Cardiac fibroblast (primary cell): ENCODE results near the gene MAN1A2.

ENCODE experiments used
- DNase-seq, 2 donors: peaks; one replicate each; pipeline versions ENCODE4 v3.0.0 to v3.0.0-alpha.2; 2010; ENCODE audit warnings: low read depth in 2 of 2
- H3K4me3 ChIP-seq, 2 donors: replicated peaks in 1 of 2; 1 replicate in 1 of 2; 2 replicates in 1 of 2; pipeline ENCODE4 v1.5.1; 2011; ENCODE audit warnings: low read depth in 2 of 2, low read length in 2 of 2, mild to moderate bottlenecking in 2 of 2, moderate library complexity in 1 of 2
- TF ChIP-seq, protein P1 (sequence below): IDR thresholded peaks from one replicate; pipeline ENCODE4 v1.5.1; 2011; ENCODE audit warnings: low read depth, mild to moderate bottlenecking, low read length, inconsistent platforms

The MAN1A2 gene

GRCh38 chr1:117573386-117574023 is 206.3 kb downstream of the MAN1A2 start:
- peak in 1 of 2 donors; percentile 1 for DNase-seq
- no peak overlapping the region for H3K4me3 ChIP-seq
- TF ChIP-seq, protein P1, sequence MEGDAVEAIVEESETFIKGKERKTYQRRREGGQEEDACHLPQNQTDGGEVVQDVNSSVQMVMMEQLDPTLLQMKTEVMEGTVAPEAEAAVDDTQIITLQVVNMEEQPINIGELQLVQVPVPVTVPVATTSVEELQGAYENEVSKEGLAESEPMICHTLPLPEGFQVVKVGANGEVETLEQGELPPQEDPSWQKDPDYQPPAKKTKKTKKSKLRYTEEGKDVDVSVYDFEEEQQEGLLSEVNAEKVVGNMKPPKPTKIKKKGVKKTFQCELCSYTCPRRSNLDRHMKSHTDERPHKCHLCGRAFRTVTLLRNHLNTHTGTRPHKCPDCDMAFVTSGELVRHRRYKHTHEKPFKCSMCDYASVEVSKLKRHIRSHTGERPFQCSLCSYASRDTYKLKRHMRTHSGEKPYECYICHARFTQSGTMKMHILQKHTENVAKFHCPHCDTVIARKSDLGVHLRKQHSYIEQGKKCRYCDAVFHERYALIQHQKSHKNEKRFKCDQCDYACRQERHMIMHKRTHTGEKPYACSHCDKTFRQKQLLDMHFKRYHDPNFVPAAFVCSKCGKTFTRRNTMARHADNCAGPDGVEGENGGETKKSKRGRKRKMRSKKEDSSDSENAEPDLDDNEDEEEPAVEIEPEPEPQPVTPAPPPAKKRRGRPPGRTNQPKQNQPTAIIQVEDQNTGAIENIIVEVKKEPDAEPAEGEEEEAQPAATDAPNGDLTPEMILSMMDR: no peak

GRCh38 chr1:117574161-117574835 is 207.0 kb downstream of the MAN1A2 start:
- H3K4me3 ChIP-seq: no peak overlapping the region
- TF ChIP-seq, protein P1: no peak
- DNase-seq: no peak

GRCh38 chr1:117575586-117576225 is 208.5 kb downstream of the MAN1A2 start:
- TF ChIP-seq, protein P1: no peak
- no peak overlapping the region for H3K4me3 ChIP-seq
- DNase-seq: no peak

DNA sequence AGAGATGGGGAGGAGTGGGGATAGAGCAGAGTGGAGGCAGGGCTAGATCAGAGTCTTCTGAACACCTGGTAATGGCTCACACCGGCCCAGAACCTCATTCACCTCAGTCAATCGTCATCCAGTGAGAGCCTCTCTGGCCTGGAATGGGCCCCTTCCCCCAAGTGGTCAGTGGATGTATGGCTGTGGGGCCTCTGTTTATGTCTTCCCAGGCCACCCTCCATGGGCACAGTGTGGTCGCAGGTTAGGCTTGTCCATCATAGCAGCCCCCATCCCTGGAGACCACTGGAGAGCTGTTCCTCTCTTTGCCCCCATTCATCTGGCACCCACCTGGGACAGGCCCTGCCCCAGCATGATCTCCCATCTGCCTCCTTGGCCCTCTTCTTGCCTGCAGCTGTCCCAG is 209.0 kb downstream of the MAN1A2 start:
- DNase-seq: no peak
- H3K4me3 ChIP-seq: no peak overlapping the region
- TF ChIP-seq, protein P1: no peak

DNA sequence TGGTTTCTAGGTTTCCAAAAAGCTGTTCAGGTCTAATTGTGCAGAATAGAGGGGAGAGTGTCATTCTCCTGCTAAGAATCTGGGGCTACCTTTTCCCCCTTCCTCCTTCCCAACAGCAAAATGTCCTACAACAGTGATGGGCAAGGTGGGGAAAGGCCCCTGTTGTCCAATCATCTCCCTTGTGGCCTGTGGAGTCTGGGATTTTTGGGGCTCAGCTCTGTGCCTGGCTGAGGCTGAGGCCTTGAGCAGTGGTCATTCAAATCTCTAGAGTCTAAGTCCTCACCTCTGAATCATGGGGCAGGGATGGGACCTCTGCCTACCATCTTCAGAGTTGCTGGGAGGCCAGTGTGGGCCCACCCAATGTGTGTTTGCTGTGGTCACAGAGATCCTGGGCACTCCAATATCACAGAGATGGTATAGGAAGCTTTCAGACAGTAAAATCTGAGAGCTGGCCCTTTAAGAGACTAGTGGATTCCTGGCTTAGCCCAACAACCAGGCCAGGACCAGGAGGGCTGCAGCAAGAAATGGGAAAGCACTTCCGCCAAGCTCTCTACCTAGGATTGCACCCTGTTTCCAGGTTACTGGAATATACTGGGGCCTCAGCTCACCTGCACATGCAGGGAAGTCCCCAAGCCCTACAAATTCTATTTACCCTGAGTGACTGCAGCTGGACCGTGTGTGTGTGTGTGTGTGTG is 210.1 kb downstream of the MAN1A2 start:
- TF ChIP-seq, protein P1: no peak
- no peak for DNase-seq
- no peak overlapping the region for H3K4me3 ChIP-seq

DNA sequence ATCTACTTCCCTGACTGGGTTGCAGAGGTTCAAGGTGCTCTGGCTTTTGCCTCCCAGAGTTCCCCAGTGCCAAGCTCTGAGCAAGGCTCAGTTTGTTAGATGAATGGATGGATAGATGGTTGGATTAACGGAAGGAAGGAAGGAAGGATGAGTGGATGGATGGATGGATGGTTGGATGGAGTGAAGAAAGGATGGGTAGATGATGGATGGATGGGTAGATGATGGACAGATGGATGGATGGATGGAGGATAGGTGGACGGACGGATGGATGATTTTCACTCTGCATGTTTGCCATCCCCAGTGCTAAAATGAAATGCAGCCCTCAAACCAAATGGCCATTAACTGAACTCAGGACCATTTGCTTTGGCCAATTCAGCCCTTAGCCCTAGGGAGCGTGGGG is 211.2 kb downstream of the MAN1A2 start:
- H3K4me3 ChIP-seq: no peak overlapping the region
- no peak for DNase-seq
- TF ChIP-seq, protein P1: no peak
